Esophagus muscularis mucosa (tissue), 4 donors: ENCODE results near the gene ADAMTSL1. TPM values are rescaled to one million over a fixed set of nuclear protein-coding genes. Genes with fewer than 3 reads are reported as not detected.

Source experiments
- DNase-seq: peaks from one replicate; pipeline ENCODE4 v3.0.0-alpha.2; 2017; ENCODE audit errors: extremely low spot score
- H3K27ac ChIP-seq, 4 donors: fragments of 200-600 bp; sonication (generic); replicated peaks in 1 of 4; 1 replicate in 3 of 4; 2 replicates in 1 of 4; pipeline ENCODE4 v1.5.1; 2016 to 2019; ENCODE audit warnings: mild to moderate bottlenecking in 1 of 4
- H3K27me3 ChIP-seq, 4 donors: fragments of 200-600 bp; sonication (generic); one replicate each; pipeline versions ENCODE4 v1.5.1 to v1.6.0; 2016 to 2019
- H3K36me3 ChIP-seq, 4 donors: fragments of 200-600 bp; sonication (generic); one replicate each; pipeline ENCODE4 v1.5.1; 2016 to 2019
- H3K4me1 ChIP-seq, 4 donors: fragments of 200-600 bp; sonication (generic); one replicate each; pipeline ENCODE4 v1.5.1; 2016 to 2019
- H3K4me3 ChIP-seq, 4 donors: fragments of 200-600 bp; sonication (generic); 1 replicate in 2 of 4; 2 replicates in 2 of 4; pipeline ENCODE4 v1.5.1; 2016 to 2019; ENCODE audit warnings: mild to moderate bottlenecking in 4 of 4, moderate library complexity in 1 of 4
- H3K9me3 ChIP-seq, 4 donors: fragments of 200-600 bp; sonication (generic); 1 replicate in 3 of 4; 2 replicates in 1 of 4; pipeline ENCODE4 v1.5.1; 2016 to 2019
- CTCF ChIP-seq, 3 experiments: fragments of 200-600 bp in 2 of 3; fragments of 450-650 bp in 1 of 3; sonication (generic) in 2 of 3; IDR thresholded peaks; one replicate each; pipeline ENCODE4 v1.5.1; 2017 to 2019; ENCODE audit warnings: antibody characterized with exemption in 3 of 3, mild to moderate bottlenecking in 2 of 3, moderate library complexity in 1 of 3
- EP300 ChIP-seq: sonication (generic); formaldehyde crosslinking; IDR thresholded peaks from one replicate; pipeline ENCODE4 v1.6.1; 2017; ENCODE audit warnings: antibody characterized with exemption
- POLR2A ChIP-seq: fragments of 450-650 bp; IDR thresholded peaks from one replicate; pipeline ENCODE4 v1.6.1; 2017; ENCODE audit warnings: antibody characterized with exemption, moderate library complexity, mild to moderate bottlenecking, low read depth
- POLR2AphosphoS5 ChIP-seq, 2 donors: sonication (generic); formaldehyde crosslinking; IDR thresholded peaks; one replicate each; pipeline ENCODE4 v1.6.1; 2017; ENCODE audit warnings: antibody characterized with exemption in 2 of 2
- WGBS: methylation state at CpG from one replicate; pipeline ENCODE4 v1.1.5; 2018; 5-methylcytosine and 5-hydroxymethylcytosine counted together
- intact Hi-C: fragments of 100-400 bp; cut with DNase I; formaldehyde crosslinking; loops from one replicate; pipeline ENCODE4 v1.15.1; 2023
- total RNA-seq, 4 donors: library from RNA; depleted of rRNA; stranded (reverse); fragments of >200 nt; gene quantifications; one replicate each; pipeline versions ENCODE4 v1.1.0 to v1.2.1, GENCODE V29; 2016

The ADAMTSL1 gene
- total RNA-seq, 4 donors from 2014 or later, result 81.7 to 172 (median 145) TPM

GRCh38 chr9:18708429-18708828 lies 234.5 kb downstream of the ADAMTSL1 start:
- intact Hi-C loops, result no loop called here
- no peak overlapping the region for H3K27ac ChIP-seq
- 69% methylated on average over 4 of the region's 4 CpGs for WGBS

GRCh38 chr9:18710065-18710464 lies 236.1 kb downstream of the ADAMTSL1 start:
- intact Hi-C loops, result no loop called here
- H3K9me3 ChIP-seq, result no peaks in the 10 kb centered on the region
- H3K27me3 ChIP-seq, result no peaks in the 10 kb centered on the region
- H3K4me1 ChIP-seq, result peaks cover 16 to 33% (median 29%) of the 10 kb centered on the region in 4 donors
- TF ChIP-seq POLR2AphosphoS5 (IDR thresholded peaks at IDR 0.05), result no peak
- no peak for TF ChIP-seq EP300
- TF ChIP-seq POLR2A, result no peak
- no peak for TF ChIP-seq CTCF (IDR thresholded peaks at IDR 0.05)
- DNase-seq, result no peak
- H3K27ac ChIP-seq, result no peak overlapping the region
- 92% methylated on average over 1 of the region's 1 CpG for WGBS
- H3K4me3 ChIP-seq, result no peak overlapping the region
- H3K36me3 ChIP-seq, result peaks cover 0 to 4% (median 0%) of the 10 kb centered on the region in 4 donors

More at GRCh38 chr9:18708429-18708828, 234.5 kb downstream of the ADAMTSL1 start:
- Histone ChIP-seq H3K27me3 (no peaks in the 10 kb centered on the region), H3K9me3 (no peaks in the 10 kb centered on the region), H3K4me1 (peaks cover 16 to 49% (median 44%) of the 10 kb centered on the region in 4 donors), H3K36me3 (peaks cover 0 to 4% (median 0%) of the 10 kb centered on the region in 4 donors), H3K4me3 (no peak overlapping the region)
- no peak for DNase-seq
- TF ChIP-seq EP300 (no peak), POLR2A (no peak), POLR2AphosphoS5 (IDR thresholded peaks at IDR 0.05) (no peak), CTCF (IDR thresholded peaks at IDR 0.05) (no peak)

- Histone ChIP-seq H3K27me3 (no peaks in the 10 kb centered on the region), H3K36me3 (peaks cover 0 to 21% (median 6%) of the 10 kb centered on the region in 4 donors), H3K27ac (no peak overlapping the region), H3K4me3 (no peak overlapping the region), H3K9me3 (no peaks in the 10 kb centered on the region), H3K4me1 (no peaks in the 10 kb centered on the region)
- TF ChIP-seq CTCF (IDR thresholded peaks at IDR 0.05) (no peak), EP300 (no peak)
- intact Hi-C loops, result no loop called here
- DNase-seq, result no peak
- WGBS, result 100% methylated on average over 2 of the region's 2 CpGs
Measured at GRCh38 chr9:18717759-18718158, 243.8 kb downstream of the ADAMTSL1 start.

- WGBS, result 86% methylated on average over 12 of the region's 12 CpGs
- Histone ChIP-seq H3K4me1 (no peaks in the 10 kb centered on the region), H3K4me3 (no peak overlapping the region), H3K27me3 (no peaks in the 10 kb centered on the region), H3K36me3 (peaks cover 0 to 26% (median 6%) of the 10 kb centered on the region in 4 donors), H3K27ac (no peak overlapping the region), H3K9me3 (no peaks in the 10 kb centered on the region)
- no peak for DNase-seq
- no peak for TF ChIP-seq CTCF (IDR thresholded peaks at IDR 0.05)
- TF ChIP-seq POLR2AphosphoS5 (IDR thresholded peaks at IDR 0.05), result no peak
- no peak for TF ChIP-seq POLR2A
- no peak for TF ChIP-seq EP300
- intact Hi-C loops, result no loop called here
Measured at GRCh38 chr9:18718393-18718792, 244.4 kb downstream of the ADAMTSL1 start.

GRCh38 chr9:18718932-18719331 lies 245.0 kb downstream of the ADAMTSL1 start:
- H3K4me1 ChIP-seq, result no peaks in the 10 kb centered on the region
- no peak overlapping the region for H3K27ac ChIP-seq
- TF ChIP-seq CTCF (IDR thresholded peaks at IDR 0.05), result no peak
- TF ChIP-seq EP300, result no peak
- TF ChIP-seq POLR2AphosphoS5 (IDR thresholded peaks at IDR 0.05), result no peak
- no peak for TF ChIP-seq POLR2A
- DNase-seq, result no peak
- no peak overlapping the region for H3K4me3 ChIP-seq
- WGBS, result 91% methylated on average over 1 of the region's 1 CpG
- intact Hi-C loops, result no loop called here
- peaks cover 0 to 26% (median 6%) of the 10 kb centered on the region in 4 donors for H3K36me3 ChIP-seq
- H3K27me3 ChIP-seq, result no peaks in the 10 kb centered on the region
- no peaks in the 10 kb centered on the region for H3K9me3 ChIP-seq
